Neural progenitor cell (in vitro differentiated cells): ENCODE results near the gene ARHGAP28. TPM values are rescaled to one million over a fixed set of nuclear protein-coding genes. Genes with fewer than 3 reads are reported as not detected.

ENCODE experiments used
- DNase-seq: peaks from one replicate; pipeline ENCODE4 v3.0.0-alpha.2; 2016; ENCODE audit warnings: low spot score
- H2AFZ ChIP-seq: fragments of 200-600 bp; sonication (generic); replicated peaks from 2 replicates; pipeline ENCODE4 v1.6.1; 2016; ENCODE audit warnings: antibody characterized with exemption
- H3F3A ChIP-seq: fragments of 200-600 bp; sonication (generic); 2 replicates; pipeline ENCODE4 v1.6.1; 2016; ENCODE audit warnings: antibody characterized with exemption, low read depth
- H3K27ac ChIP-seq: fragments of 200-600 bp; sonication (generic); 2 replicates; pipeline ENCODE4 v1.5.1; 2016; ENCODE audit warnings: mild to moderate bottlenecking
- H3K27me3 ChIP-seq: fragments of 200-600 bp; sonication (generic); 2 replicates; pipeline ENCODE4 v1.6.1; 2016; ENCODE audit warnings: mild to moderate bottlenecking, moderate library complexity
- H3K36me3 ChIP-seq: fragments of 200-600 bp; sonication (generic); 2 replicates; pipeline ENCODE4 v1.5.1; 2016
- H3K4me1 ChIP-seq: fragments of 200-600 bp; sonication (generic); 2 replicates; pipeline ENCODE4 v1.6.1; 2016; ENCODE audit warnings: mixed run types
- H3K4me2 ChIP-seq: fragments of 200-600 bp; sonication (generic); 2 replicates; pipeline ENCODE4 v1.6.1; 2016
- H3K4me3 ChIP-seq: fragments of 200-600 bp; sonication (generic); 2 replicates; pipeline ENCODE4 v1.5.1; 2016
- H3K79me2 ChIP-seq: fragments of 200-600 bp; sonication (generic); 2 replicates; pipeline ENCODE4 v1.6.1; 2016; ENCODE audit warnings: low read depth
- H3K9ac ChIP-seq: fragments of 200-600 bp; sonication (generic); 2 replicates; pipeline ENCODE4 v1.6.1; 2016
- H3K9me3 ChIP-seq: fragments of 200-600 bp; sonication (generic); 2 replicates; pipeline ENCODE4 v1.5.1; 2016; ENCODE audit warnings: low read depth
- H4K20me1 ChIP-seq: fragments of 200-600 bp; sonication (generic); 2 replicates; pipeline ENCODE4 v1.6.1; 2016; ENCODE audit warnings: low read depth
- H3K27ac Mint-ChIP-seq: 3 replicates; pipeline ENCODE4 v1.8.0; 2021; ENCODE audit warnings: mixed read lengths
- H3K27me3 Mint-ChIP-seq: 2 replicates; pipeline ENCODE4 v1.8.0; 2022; ENCODE audit warnings: low read depth, mild to moderate bottlenecking, inconsistent platforms, moderate library complexity, mixed read lengths; ENCODE audit not compliant: insufficient read depth
- H3K36me3 Mint-ChIP-seq: 3 replicates; pipeline ENCODE4 v1.8.0; 2021; ENCODE audit warnings: mixed read lengths
- H3K4me1 Mint-ChIP-seq: 3 replicates; pipeline ENCODE4 v1.8.0; 2021; ENCODE audit warnings: mixed read lengths
- H3K4me3 Mint-ChIP-seq: 3 replicates; pipeline ENCODE4 v1.8.0; 2021; ENCODE audit warnings: mild to moderate bottlenecking, moderate library complexity, mixed read lengths
- H3K9me3 Mint-ChIP-seq: 3 replicates; pipeline ENCODE4 v1.8.0; 2020; ENCODE audit warnings: mixed read lengths
- CTCF ChIP-seq: fragments of 200-600 bp; sonication (generic); IDR thresholded peaks from 2 replicates; pipeline ENCODE4 v1.5.1; 2017; ENCODE audit warnings: antibody characterized with exemption, mild to moderate bottlenecking
- EZH2 ChIP-seq: fragments of 200-600 bp; sonication (generic); IDR thresholded peaks from 2 replicates; pipeline ENCODE4 v1.6.1; 2017; ENCODE audit warnings: antibody characterized with exemption, mild to moderate bottlenecking, moderate library complexity
- EZH2phosphoT487 ChIP-seq: fragments of 200-600 bp; sonication (generic); IDR thresholded peaks from 2 replicates; pipeline ENCODE4 v1.6.1; 2017; ENCODE audit warnings: antibody characterized with exemption
- total RNA-seq: library from RNA; depleted of rRNA; stranded (reverse); fragments of >200 nt; gene quantifications from 2 replicates; pipeline ENCODE4 v1.2.3, GENCODE V29; 2015; ENCODE audit warnings: low replicate concordance

Gene ARHGAP28
- total RNA-seq, 1 donor from 2014 or later, result 25.7 TPM

- H4K20me1 ChIP-seq, result no peaks in the 10 kb centered on the region
- TF ChIP-seq EZH2phosphoT487 (no peak), EZH2 (no peak), CTCF (no peak)
- no peak overlapping the region for H3K4me2 ChIP-seq
- H3K27ac ChIP-seq, result no peak overlapping the region
- H3K9me3 ChIP-seq, result no peaks in the 10 kb centered on the region
- peaks cover 2% of the 10 kb centered on the region for H3K9me3 Mint-ChIP-seq
- H3K4me1 ChIP-seq, result peaks cover 5% of the 10 kb centered on the region
- DNase-seq, result no peak
- H3K79me2 ChIP-seq, result no peaks in the 10 kb centered on the region
- no peak overlapping the region for H3K27ac Mint-ChIP-seq
- H3K36me3 ChIP-seq, result no peaks in the 10 kb centered on the region
- peaks cover 19% of the 10 kb centered on the region for H3K4me1 Mint-ChIP-seq
- H3K4me3 Mint-ChIP-seq, result no peak overlapping the region
- H2AFZ ChIP-seq, result no peak overlapping the region
- no peak overlapping the region for H3K9ac ChIP-seq
- H3K4me3 ChIP-seq, result no peak overlapping the region
- no peaks in the 10 kb centered on the region for H3F3A ChIP-seq
- peaks cover 33% of the 10 kb centered on the region for H3K36me3 Mint-ChIP-seq
- H3K27me3 Mint-ChIP-seq, result no peaks in the 10 kb centered on the region
- H3K27me3 ChIP-seq, result no peaks in the 10 kb centered on the region
Observed at GRCh38 chr18:6886797-6887330, 157.3 kb downstream of the ARHGAP28 start.

- Histone ChIP-seq H3K27me3 (no peaks in the 10 kb centered on the region), H3K4me3 (no peak overlapping the region), H3K27ac (no peak overlapping the region), H3K4me2 (no peak overlapping the region), H3K79me2 (no peaks in the 10 kb centered on the region), H3K4me1 (no peaks in the 10 kb centered on the region), H2AFZ (no peak overlapping the region), H3K36me3 (no peaks in the 10 kb centered on the region), H3K9me3 (no peaks in the 10 kb centered on the region), H3K9ac (no peak overlapping the region), H3F3A (no peaks in the 10 kb centered on the region), H4K20me1 (no peaks in the 10 kb centered on the region)
- no peak overlapping the region for H3K4me3 Mint-ChIP-seq
- H3K4me1 Mint-ChIP-seq, result peaks cover 3% of the 10 kb centered on the region
- peaks cover 36% of the 10 kb centered on the region for H3K36me3 Mint-ChIP-seq
- peak overlapping the region; percentile 60 for H3K27ac Mint-ChIP-seq
- no peak for DNase-seq
- no peak for TF ChIP-seq EZH2
- no peak for TF ChIP-seq EZH2phosphoT487
- no peak for TF ChIP-seq CTCF
- no peaks in the 10 kb centered on the region for H3K27me3 Mint-ChIP-seq
- no peaks in the 10 kb centered on the region for H3K9me3 Mint-ChIP-seq
Observed at GRCh38 chr18:6891788-6892187, 162.3 kb downstream of the ARHGAP28 start.

- peaks cover 5% of the 10 kb centered on the region for H3K9me3 ChIP-seq
- H3K36me3 Mint-ChIP-seq, result peaks cover 41% of the 10 kb centered on the region
- H3K4me3 Mint-ChIP-seq, result no peak overlapping the region
- TF ChIP-seq EZH2phosphoT487 (no peak), EZH2 (no peak), CTCF (no peak)
- H3K79me2 ChIP-seq, result no peaks in the 10 kb centered on the region
- peaks cover 8% of the 10 kb centered on the region for H3K36me3 ChIP-seq
- H3K27me3 Mint-ChIP-seq, result no peaks in the 10 kb centered on the region
- no peaks in the 10 kb centered on the region for H3F3A ChIP-seq
- H3K27ac Mint-ChIP-seq, result no peak overlapping the region
- H3K9ac ChIP-seq, result no peak overlapping the region
- H3K27me3 ChIP-seq, result no peaks in the 10 kb centered on the region
- H3K4me1 ChIP-seq, result no peaks in the 10 kb centered on the region
- no peak overlapping the region for H3K4me3 ChIP-seq
- no peak for DNase-seq
- H4K20me1 ChIP-seq, result no peaks in the 10 kb centered on the region
- H2AFZ ChIP-seq, result no peak overlapping the region
- H3K4me1 Mint-ChIP-seq, result no peaks in the 10 kb centered on the region
- no peak overlapping the region for H3K27ac ChIP-seq
- H3K4me2 ChIP-seq, result no peak overlapping the region
- H3K9me3 Mint-ChIP-seq, result peaks cover 14% of the 10 kb centered on the region
Observed at GRCh38 chr18:6901286-6901926, 171.9 kb downstream of the ARHGAP28 start.
